ENCODE data around the gene SLC5A2.

GRCh38 chr16:31504159-31504558 is 21.2 kb downstream of the SLC5A2 start:
- TF ChIP-seq CTCF (IDR thresholded peaks at IDR 0.05) (no peak), POLR2A (IDR thresholded peaks at IDR 0.05) (no peak)

All from adrenal gland (tissue), 5 donors.